ENCODE data around the gene CFAP46. TPM values are rescaled to one million over a fixed set of nuclear protein-coding genes. Genes with fewer than 3 reads are reported as not detected.

Gene CFAP46
- total RNA-seq, 1 donor from 2014 or later = 3.7 TPM

- no peak for TF ChIP-seq CTCF (IDR thresholded peaks at IDR 0.05)
- DNase-seq (peak; percentile 7), ATAC-seq (ENCODE audit: low read depth) (no peak)
- no peak overlapping the region for H3K27ac Mint-ChIP-seq
- ChIA-PET CTCF (no interaction called here), POLR2A (no interaction called here)
- intact Hi-C loops (cut with micrococcal nuclease) = no loop called here
- H3K4me3 Mint-ChIP-seq = no peak overlapping the region
- peaks cover 27% of the 10 kb centered on the region for H3K27me3 Mint-ChIP-seq
- no peaks in the 10 kb centered on the region for H3K4me1 Mint-ChIP-seq
- H3K36me3 Mint-ChIP-seq (ENCODE audit: low read depth) = no peaks in the 10 kb centered on the region
- H3K9me3 Mint-ChIP-seq = peaks cover 8% of the 10 kb centered on the region
Observed at GRCh38 chr10:132873395-132873794, 69.0 kb downstream of the CFAP46 start.

- no peaks in the 10 kb centered on the region for H3K36me3 Mint-ChIP-seq (ENCODE audit: low read depth)
Observed at GRCh38 chr10:132872658-132873057, 69.7 kb downstream of the CFAP46 start.

GRCh38 chr10:132870426-132870825 lies 71.9 kb downstream of the CFAP46 start:
- Mint-ChIP-seq H3K36me3 (ENCODE audit: low read depth) (no peaks in the 10 kb centered on the region), H3K27me3 (peaks cover 18% of the 10 kb centered on the region), H3K9me3 (peaks cover 5% of the 10 kb centered on the region), H3K27ac (no peak overlapping the region), H3K4me1 (no peaks in the 10 kb centered on the region), H3K4me3 (no peak overlapping the region)
- no peak for DNase-seq
- ATAC-seq (ENCODE audit: low read depth) = no peak
- no peak for TF ChIP-seq CTCF (IDR thresholded peaks at IDR 0.05)
- intact Hi-C loops (cut with micrococcal nuclease) = no loop called here
- CTCF ChIA-PET = no interaction called here
- POLR2A ChIA-PET = no interaction called here

More at GRCh38 chr10:132872658-132873057, 69.7 kb downstream of the CFAP46 start:
- peaks cover 8% of the 10 kb centered on the region for H3K9me3 Mint-ChIP-seq
- ChIA-PET POLR2A (no interaction called here), CTCF (no interaction called here)
- H3K27me3 Mint-ChIP-seq = peaks cover 27% of the 10 kb centered on the region
- H3K4me1 Mint-ChIP-seq = no peaks in the 10 kb centered on the region
- no peak for TF ChIP-seq CTCF (IDR thresholded peaks at IDR 0.05)
- ATAC-seq (ENCODE audit: low read depth) (no peak), DNase-seq (no peak)
- no peak overlapping the region for H3K4me3 Mint-ChIP-seq
- no peak overlapping the region for H3K27ac Mint-ChIP-seq
- intact Hi-C loops (cut with micrococcal nuclease) = no loop called here

- Mint-ChIP-seq H3K4me3 (no peak overlapping the region), H3K4me1 (no peaks in the 10 kb centered on the region), H3K27ac (no peak overlapping the region), H3K36me3 (ENCODE audit: low read depth) (no peaks in the 10 kb centered on the region), H3K9me3 (peaks cover 3% of the 10 kb centered on the region), H3K27me3 (peaks cover 18% of the 10 kb centered on the region)
- ChIA-PET POLR2A (no interaction called here), CTCF (no interaction called here)
- ATAC-seq (ENCODE audit: low read depth) = no peak
- DNase-seq = no peak
- TF ChIP-seq CTCF (IDR thresholded peaks at IDR 0.05) = no peak
- intact Hi-C loops (cut with micrococcal nuclease) = no loop called here
Observed at GRCh38 chr10:132869621-132870020, 72.7 kb downstream of the CFAP46 start.

- CTCF ChIA-PET = no interaction called here
- DNase-seq = peak; percentile 7
- Mint-ChIP-seq H3K4me1 (no peaks in the 10 kb centered on the region), H3K4me3 (no peak overlapping the region), H3K27ac (no peak overlapping the region), H3K9me3 (peaks cover 3% of the 10 kb centered on the region), H3K27me3 (peaks cover 19% of the 10 kb centered on the region), H3K36me3 (ENCODE audit: low read depth) (no peaks in the 10 kb centered on the region)
- no peak for ATAC-seq (ENCODE audit: low read depth)
- POLR2A ChIA-PET = no interaction called here
- no peak for TF ChIP-seq CTCF (IDR thresholded peaks at IDR 0.05)
- intact Hi-C loops (cut with micrococcal nuclease) = no loop called here
Observed at GRCh38 chr10:132868995-132869394, 73.4 kb downstream of the CFAP46 start.
